Fibroblast of lung (primary cell): ENCODE data around the gene STX7. TPM values are rescaled to one million over a fixed set of nuclear protein-coding genes. Genes with fewer than 3 reads are reported as not detected.

ENCODE experiments used
- DNase-seq, 2 donors: peaks; one replicate each; pipeline versions ENCODE4 v3.0.0 to v3.0.0-alpha.2; 2010; ENCODE audit warnings: low read depth in 2 of 2
- H2AFZ ChIP-seq: 2 replicates; pipeline ENCODE4 v1.5.1; 2012; ENCODE audit warnings: low read length, control low read depth, inconsistent platforms
- H3K27ac ChIP-seq: 2 replicates; pipeline ENCODE4 v1.5.1; 2011; ENCODE audit warnings: low read length, control low read depth; ENCODE audit not compliant: insufficient read depth
- H3K27me3 ChIP-seq: 2 replicates; pipeline ENCODE4 v1.5.1; 2011; ENCODE audit warnings: mild to moderate bottlenecking, low read length; ENCODE audit not compliant: control insufficient read depth, insufficient read depth
- H3K36me3 ChIP-seq: 2 replicates; pipeline ENCODE4 v1.5.1; 2011; ENCODE audit warnings: low read length; ENCODE audit not compliant: control insufficient read depth, insufficient read depth
- H3K4me1 ChIP-seq: 2 replicates; pipeline ENCODE4 v1.5.1; 2011; ENCODE audit warnings: low read length; ENCODE audit not compliant: control insufficient read depth, insufficient read depth; ENCODE audit errors: extremely low read depth
- H3K4me2 ChIP-seq: 2 replicates; pipeline ENCODE4 v1.5.1; 2011; ENCODE audit warnings: low read length, control low read depth; ENCODE audit not compliant: insufficient read depth; ENCODE audit errors: extremely low read depth
- H3K4me3 ChIP-seq, 4 experiments: fragments of 200-600 bp in 1 of 4; sonication (generic) in 1 of 4; replicated peaks in 1 of 4; 2 replicates each; pipeline ENCODE4 v1.5.1; 2011 to 2016; ENCODE audit warnings: low read length in 4 of 4, low read depth in 3 of 4, mild to moderate bottlenecking in 3 of 4, control low read depth in 2 of 4, inconsistent platforms in 1 of 4, mixed read lengths in 1 of 4; ENCODE audit not compliant: insufficient read depth in 1 of 4; ENCODE audit errors: control extremely low read depth in 1 of 4
- H3K79me2 ChIP-seq: 2 replicates; pipeline ENCODE4 v1.5.1; 2012; ENCODE audit warnings: mild to moderate bottlenecking, low read length, inconsistent platforms; ENCODE audit not compliant: control insufficient read depth, insufficient read depth
- H3K9ac ChIP-seq: 2 replicates; pipeline ENCODE4 v1.5.1; 2011; ENCODE audit warnings: mild to moderate bottlenecking, low read length, control low read depth; ENCODE audit not compliant: insufficient read depth
- H3K9me3 ChIP-seq: 2 replicates; pipeline ENCODE4 v1.5.1; 2012; ENCODE audit warnings: low read depth, low read length; ENCODE audit not compliant: control insufficient read depth, insufficient read depth
- H4K20me1 ChIP-seq: 2 replicates; pipeline ENCODE4 v1.5.1; 2011; ENCODE audit warnings: low read length; ENCODE audit not compliant: control insufficient read depth, insufficient read depth; ENCODE audit errors: extremely low read depth
- EZH2 ChIP-seq: IDR thresholded peaks from 2 replicates; pipeline ENCODE4 v1.5.1; 2012; ENCODE audit warnings: low read length, control low read depth, mild to moderate bottlenecking; ENCODE audit errors: missing control alignments
- polyA plus RNA-seq, 2 donors: library from polyadenylated mRNA; depleted of rRNA in 1 of 2; stranded (reverse) in 1 of 2; unstranded in 1 of 2; fragments of >200 nt; gene quantifications; 2 replicates each; pipeline ENCODE4 v1.2.1, GENCODE V29; 2011 to 2012; ENCODE audit warnings: missing spikeins in 1 of 2
- total RNA-seq: library from RNA; depleted of rRNA; stranded (reverse); fragments of >200 nt; gene quantifications from 2 replicates; pipeline ENCODE4 v1.2.1, GENCODE V29; 2014
- TF ChIP-seq, protein P1 (sequence below), 2 donors: IDR thresholded peaks in 1 of 2; conservative IDR thresholded peaks in 1 of 2; 1 replicate in 1 of 2; 2 replicates in 1 of 2; pipeline ENCODE4 v1.5.1; 2011 to 2012; ENCODE audit warnings: low read length in 2 of 2, control low read depth in 1 of 2, inconsistent platforms in 1 of 2, low read depth in 1 of 2, mild to moderate bottlenecking in 1 of 2

Gene STX7
- total and polyA plus RNA-seq, 2 donors (not counting 1 experiment from before 2014, with no cell fraction given): 52.1 to 53.0 TPM

DNA sequence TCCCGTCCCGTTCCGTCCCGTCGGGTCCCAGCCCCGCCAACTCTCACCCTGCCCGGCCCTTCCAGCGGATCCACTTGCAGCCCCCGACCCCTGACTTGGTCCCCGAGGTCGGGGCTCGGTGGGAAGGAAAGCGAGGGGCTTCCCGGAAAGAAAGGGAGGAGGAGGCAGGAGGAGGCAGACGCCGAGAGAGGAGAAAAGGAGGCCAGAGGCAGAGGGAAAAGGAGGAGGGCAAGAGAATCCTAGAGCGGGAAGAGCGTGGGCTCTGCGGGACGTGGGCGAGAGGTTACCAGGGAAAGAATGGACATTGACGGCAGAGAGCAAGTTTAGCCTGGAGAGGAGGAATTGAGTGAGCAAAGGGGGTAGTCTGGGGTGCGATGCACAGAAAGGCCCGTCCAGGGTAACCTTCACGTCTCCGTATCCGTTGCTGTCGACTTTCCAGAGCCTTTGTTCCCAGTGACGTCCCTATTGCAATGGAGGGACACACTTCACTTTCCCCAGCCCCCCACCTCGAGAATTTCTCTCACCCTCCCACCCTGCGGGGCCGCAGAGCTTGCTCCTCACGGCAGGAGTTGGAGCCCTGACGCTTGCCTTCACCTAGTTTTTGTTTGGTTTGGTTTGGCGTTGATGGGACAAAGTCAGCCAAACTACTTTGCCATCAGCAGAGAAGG lies 111.2 kb downstream of the STX7 start:
- H3K9me3 ChIP-seq: no peaks in the 10 kb centered on the region
- H3K9ac ChIP-seq: peak overlapping the region; percentile 79
- no peaks in the 10 kb centered on the region for H3K36me3 ChIP-seq
- DNase-seq: no peak
- H3K4me2 ChIP-seq: peak overlapping the region; percentile 88
- peak overlapping the region; percentile 32 for H3K27ac ChIP-seq
- H3K4me3 ChIP-seq: peak overlapping the region; percentile 70 to 88 (median 85)
- H3K4me1 ChIP-seq: peaks cover 4% of the 10 kb centered on the region
- no peaks in the 10 kb centered on the region for H3K27me3 ChIP-seq
- no peaks in the 10 kb centered on the region for H3K79me2 ChIP-seq
- peak overlapping the region; percentile 93 for H2AFZ ChIP-seq
- no peaks in the 10 kb centered on the region for H4K20me1 ChIP-seq
- TF ChIP-seq EZH2: no peak
- TF ChIP-seq, protein P1, sequence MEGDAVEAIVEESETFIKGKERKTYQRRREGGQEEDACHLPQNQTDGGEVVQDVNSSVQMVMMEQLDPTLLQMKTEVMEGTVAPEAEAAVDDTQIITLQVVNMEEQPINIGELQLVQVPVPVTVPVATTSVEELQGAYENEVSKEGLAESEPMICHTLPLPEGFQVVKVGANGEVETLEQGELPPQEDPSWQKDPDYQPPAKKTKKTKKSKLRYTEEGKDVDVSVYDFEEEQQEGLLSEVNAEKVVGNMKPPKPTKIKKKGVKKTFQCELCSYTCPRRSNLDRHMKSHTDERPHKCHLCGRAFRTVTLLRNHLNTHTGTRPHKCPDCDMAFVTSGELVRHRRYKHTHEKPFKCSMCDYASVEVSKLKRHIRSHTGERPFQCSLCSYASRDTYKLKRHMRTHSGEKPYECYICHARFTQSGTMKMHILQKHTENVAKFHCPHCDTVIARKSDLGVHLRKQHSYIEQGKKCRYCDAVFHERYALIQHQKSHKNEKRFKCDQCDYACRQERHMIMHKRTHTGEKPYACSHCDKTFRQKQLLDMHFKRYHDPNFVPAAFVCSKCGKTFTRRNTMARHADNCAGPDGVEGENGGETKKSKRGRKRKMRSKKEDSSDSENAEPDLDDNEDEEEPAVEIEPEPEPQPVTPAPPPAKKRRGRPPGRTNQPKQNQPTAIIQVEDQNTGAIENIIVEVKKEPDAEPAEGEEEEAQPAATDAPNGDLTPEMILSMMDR (conservative IDR thresholded peaks at IDR 0.05 in 1 of 2, IDR thresholded peaks at IDR 0.05 in 1 of 2; ENCODE audit: low read depth in 1 of 2, low read length in 2 of 2): peak in 1 of 2 donors; percentile 9

DNA sequence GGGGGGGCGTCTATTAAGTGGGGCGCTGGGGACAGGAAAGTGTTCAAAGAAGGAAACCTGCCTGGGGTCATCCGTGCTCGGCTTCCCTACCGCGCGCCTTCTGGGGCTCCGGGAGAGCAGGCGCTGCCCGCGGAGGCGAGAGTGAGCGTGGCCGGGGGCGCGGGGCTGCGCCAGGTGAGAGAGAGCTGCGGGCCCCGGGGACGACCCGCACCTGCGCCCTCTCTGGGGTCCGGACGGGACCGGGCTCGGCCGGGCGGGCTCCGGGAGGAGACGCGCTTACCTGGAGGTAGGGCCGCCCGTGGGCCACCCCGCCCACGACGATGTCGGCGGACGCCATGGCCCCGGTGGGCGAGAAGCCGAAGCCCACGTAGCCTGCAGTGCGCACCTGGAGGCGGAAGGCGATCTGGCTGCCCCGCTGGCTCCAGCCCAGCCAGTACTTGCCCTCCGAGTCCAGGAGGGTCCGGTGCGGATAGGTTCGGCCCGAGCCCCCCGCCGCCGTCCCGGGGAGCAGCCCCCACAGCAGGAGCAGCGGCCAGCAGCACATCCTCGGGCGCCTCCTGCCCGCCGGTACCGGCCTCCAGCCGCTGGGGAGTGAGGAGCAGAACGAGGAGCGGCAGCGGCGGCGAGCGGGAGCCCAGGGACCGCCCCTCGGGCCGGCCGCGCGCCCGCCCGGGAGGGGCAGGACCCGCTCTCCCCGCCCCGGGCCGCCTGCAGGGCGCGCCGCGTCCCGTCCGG lies 111.9 kb downstream of the STX7 start, which contains the start of gene MOXD1:
Gene MOXD1, minus strand, starts transcription at position 593 of the 735 bp plus-strand sequence. Its CDS starts 49 bp downstream, at position 544.
- Histone ChIP-seq H3K4me1 (peaks cover 4% of the 10 kb centered on the region), H3K4me3 (peak within 1 kb of the TSS; percentile 72 to 88 (median 85)), H3K9ac (peak within 1 kb of the TSS; percentile 79), H3K27ac (peak within 1 kb of the TSS; percentile 59), H4K20me1 (no peaks in the 10 kb centered on the region), H3K27me3 (no peaks in the 10 kb centered on the region), H2AFZ (peak within 1 kb of the TSS; percentile 93), H3K36me3 (no peaks in the 10 kb centered on the region), H3K79me2 (no peaks in the 10 kb centered on the region), H3K9me3 (no peaks in the 10 kb centered on the region), H3K4me2 (peak within 1 kb of the TSS; percentile 93)
- peak; percentile 47 to 58 for DNase-seq
- no peak for TF ChIP-seq EZH2
- TF ChIP-seq, protein P1 (conservative IDR thresholded peaks at IDR 0.05 in 1 of 2, IDR thresholded peaks at IDR 0.05 in 1 of 2; ENCODE audit: low read depth in 1 of 2, low read length in 2 of 2): peak in 1 of 2 donors; percentile 11

DNA sequence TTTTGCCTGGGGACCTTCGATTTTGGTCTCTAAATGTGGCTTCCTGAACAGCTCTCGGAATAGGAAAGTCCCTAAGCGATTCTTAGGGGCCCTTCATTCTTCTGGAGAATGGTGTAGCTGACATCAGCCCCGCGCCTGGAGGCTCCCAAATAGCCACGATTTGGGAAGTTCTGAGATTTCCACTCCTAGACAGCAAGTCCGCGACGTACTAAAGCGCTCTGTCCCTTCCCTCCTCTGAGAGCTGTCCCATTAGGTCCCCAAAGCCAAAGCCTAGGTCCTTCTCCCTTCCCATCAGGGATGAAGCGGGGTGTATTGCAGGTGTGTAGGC lies 112.4 kb downstream of the STX7 start:
- H2AFZ ChIP-seq: peak overlapping the region; percentile 86
- H3K4me3 ChIP-seq: peak overlapping the region; percentile 72 to 88 (median 85)
- TF ChIP-seq EZH2: no peak
- TF ChIP-seq, protein P1 (conservative IDR thresholded peaks at IDR 0.05 in 1 of 2, IDR thresholded peaks at IDR 0.05 in 1 of 2; ENCODE audit: low read depth in 1 of 2, low read length in 2 of 2): no peak
- H3K27me3 ChIP-seq: no peaks in the 10 kb centered on the region
- no peaks in the 10 kb centered on the region for H3K79me2 ChIP-seq
- DNase-seq: no peak
- H3K4me1 ChIP-seq: peaks cover 4% of the 10 kb centered on the region
- H3K9ac ChIP-seq: peak overlapping the region; percentile 79
- no peaks in the 10 kb centered on the region for H4K20me1 ChIP-seq
- no peaks in the 10 kb centered on the region for H3K9me3 ChIP-seq
- peak overlapping the region; percentile 59 for H3K27ac ChIP-seq
- peak overlapping the region; percentile 93 for H3K4me2 ChIP-seq
- H3K36me3 ChIP-seq: no peaks in the 10 kb centered on the region
